DND-41 (cell line): ENCODE measurements around the gene ARHGAP26.

ENCODE experiments used
- ATAC-seq: fragments of 200-7000 bp; cut with Tn5 transposase; 3 replicates; pipeline ENCODE4 v1.9.1; 2021; ENCODE audit warnings: low read depth; ENCODE audit not compliant: insufficient read depth
- DNase-seq: peaks from one replicate; pipeline ENCODE4 v3.0.0-alpha.2; 2020
- H2AFZ ChIP-seq: 2 replicates; pipeline ENCODE4 v1.6.0; 2012; ENCODE audit warnings: low read depth, low read length
- H3K27ac ChIP-seq: 2 replicates; pipeline ENCODE4 v1.5.1; 2012; ENCODE audit warnings: low read length, inconsistent platforms
- H3K27me3 ChIP-seq: fragments of 200-600 bp; sonication (generic); 2 replicates; pipeline ENCODE4 v1.6.0; 2012; ENCODE audit warnings: low read length, mild to moderate bottlenecking, inconsistent platforms; ENCODE audit not compliant: insufficient read depth, poor library complexity
- H3K36me3 ChIP-seq: 2 replicates; pipeline ENCODE4 v1.5.1; 2012; ENCODE audit warnings: low read length, inconsistent platforms; ENCODE audit not compliant: insufficient read depth
- H3K4me1 ChIP-seq: 2 replicates; pipeline ENCODE4 v1.5.1; 2012; ENCODE audit warnings: mild to moderate bottlenecking, low read length; ENCODE audit not compliant: insufficient read depth
- H3K4me2 ChIP-seq: 2 replicates; pipeline ENCODE4 v1.6.0; 2012; ENCODE audit warnings: mild to moderate bottlenecking, moderate library complexity, low read length, inconsistent platforms; ENCODE audit not compliant: insufficient read depth
- H3K4me3 ChIP-seq, 2 experiments: fragments of 200-600 bp in 1 of 2; shearing (Covaris generic) in 1 of 2; 2 replicates each; pipeline ENCODE4 v1.5.1; 2012 to 2016; ENCODE audit warnings: inconsistent platforms in 2 of 2, low read length in 2 of 2, mild to moderate bottlenecking in 2 of 2, low read depth in 1 of 2, moderate library complexity in 1 of 2
- H3K79me2 ChIP-seq: 2 replicates; pipeline ENCODE4 v1.6.0; 2012; ENCODE audit warnings: low read length, inconsistent platforms; ENCODE audit not compliant: insufficient read depth
- H3K9ac ChIP-seq: 2 replicates; pipeline ENCODE4 v1.6.0; 2012; ENCODE audit warnings: low read depth, mild to moderate bottlenecking, inconsistent platforms, low read length, moderate library complexity
- H3K9me3 ChIP-seq: 2 replicates; pipeline ENCODE4 v1.5.1; 2012; ENCODE audit warnings: low read length, moderate library complexity, mild to moderate bottlenecking, inconsistent platforms; ENCODE audit not compliant: insufficient read depth, severe bottlenecking
- H4K20me1 ChIP-seq: 2 replicates; pipeline ENCODE4 v1.6.0; 2012; ENCODE audit warnings: low read length; ENCODE audit not compliant: insufficient read depth
- CTCF ChIP-seq: IDR thresholded peaks from 2 replicates; pipeline ENCODE4 v1.5.1; 2012; ENCODE audit warnings: borderline replicate concordance, low read length, moderate library complexity, mild to moderate bottlenecking; ENCODE audit not compliant: poor library complexity, severe bottlenecking; ENCODE audit errors: extremely low read depth
- EZH2 ChIP-seq: IDR thresholded peaks from 3 replicates; pipeline ENCODE4 v1.6.1; 2012; ENCODE audit warnings: borderline replicate concordance, low read depth, mild to moderate bottlenecking, moderate library complexity, low read length, inconsistent platforms; ENCODE audit not compliant: severe bottlenecking

ARHGAP26 gene

DNA sequence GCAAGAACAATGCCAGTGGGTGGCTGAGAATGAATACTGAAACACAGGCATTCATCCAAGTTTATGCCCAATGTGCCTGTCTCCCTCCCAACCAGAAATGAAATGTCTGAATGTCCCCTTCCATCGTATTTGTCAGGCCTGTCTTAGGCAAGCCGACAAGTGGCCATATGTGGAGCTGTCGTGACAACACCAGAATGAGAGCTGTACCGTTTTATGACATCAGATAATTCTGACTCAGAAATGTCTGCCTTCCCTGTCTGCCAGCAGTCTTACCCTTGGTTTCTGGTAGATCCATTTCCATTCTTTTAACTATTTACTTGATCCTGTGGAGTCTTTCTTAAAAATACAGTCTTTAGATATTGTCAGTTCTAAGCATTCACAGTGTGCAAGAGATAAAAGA is 421.5 kb downstream of the ARHGAP26 start:
- Histone ChIP-seq H3K4me3 (no peak overlapping the region), H3K36me3 (no peaks in the 10 kb centered on the region), H3K27me3 (no peaks in the 10 kb centered on the region), H4K20me1 (no peaks in the 10 kb centered on the region), H3K9ac (no peak overlapping the region), H3K9me3 (peaks cover 8% of the 10 kb centered on the region), H3K4me1 (0 out of 2 replicates have a peak, but pooled peaks cover 5% of the 10 kb centered on the region), H3K79me2 (no peaks in the 10 kb centered on the region), H2AFZ (no peak overlapping the region), H3K4me2 (no peak overlapping the region), H3K27ac (no peak overlapping the region)
- DNase-seq: no peak
- no peak for ATAC-seq
- TF ChIP-seq EZH2 (no peak), CTCF (no peak)

- no peak overlapping the region for H3K4me2 ChIP-seq
- ATAC-seq (no peak), DNase-seq (no peak)
- H3K79me2 ChIP-seq: no peaks in the 10 kb centered on the region
- no peaks in the 10 kb centered on the region for H4K20me1 ChIP-seq
- H3K27me3 ChIP-seq: no peaks in the 10 kb centered on the region
- no peak for TF ChIP-seq CTCF
- no peak for TF ChIP-seq EZH2
- peaks cover 12% of the 10 kb centered on the region for H3K9me3 ChIP-seq
- no peak overlapping the region for H3K27ac ChIP-seq
- H3K9ac ChIP-seq: no peak overlapping the region
- peaks cover 8% of the 10 kb centered on the region; the same call in 1 of the 2 replicates for H3K4me1 ChIP-seq
- no peaks in the 10 kb centered on the region for H3K36me3 ChIP-seq
- no peak overlapping the region for H3K4me3 ChIP-seq
- H2AFZ ChIP-seq: no peak overlapping the region
Observed at GRCh38 chr5:143192191-143192900, 422.2 kb downstream of the ARHGAP26 start.

DNA sequence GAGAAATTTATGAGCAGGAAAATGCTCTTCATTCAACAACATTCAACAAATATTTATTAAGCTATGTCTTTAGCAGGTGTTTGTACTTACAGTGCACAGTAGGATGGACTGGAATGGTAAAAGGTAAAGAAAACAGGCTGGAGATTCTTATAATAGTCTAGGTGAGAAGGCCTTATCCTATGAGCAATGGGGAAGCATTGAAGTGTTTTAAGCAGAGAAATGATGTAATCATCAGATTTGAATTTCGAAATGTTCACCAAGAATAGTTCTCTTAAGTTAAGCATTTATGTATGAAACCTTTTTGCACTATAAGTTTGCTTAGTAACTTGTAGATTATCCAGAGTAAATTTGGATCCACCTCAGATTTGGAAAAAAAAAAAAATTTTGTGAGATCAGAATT is 424.0 kb downstream of the ARHGAP26 start:
- Histone ChIP-seq H3K27ac (no peak overlapping the region), H3K36me3 (no peaks in the 10 kb centered on the region), H2AFZ (no peak overlapping the region), H4K20me1 (no peaks in the 10 kb centered on the region), H3K9ac (no peak overlapping the region), H3K27me3 (no peaks in the 10 kb centered on the region), H3K79me2 (no peaks in the 10 kb centered on the region), H3K4me3 (no peak overlapping the region), H3K4me2 (no peak overlapping the region), H3K4me1 (peaks cover 8% of the 10 kb centered on the region; the same call in 1 of the 2 replicates), H3K9me3 (peaks cover 17% of the 10 kb centered on the region)
- DNase-seq: no peak
- ATAC-seq: no peak
- no peak for TF ChIP-seq EZH2
- no peak for TF ChIP-seq CTCF
